ENCODE measurements around the gene HNRNPK. TPM values are rescaled to one million over a fixed set of nuclear protein-coding genes. Genes with fewer than 3 reads are reported as not detected.

HNRNPK gene
- total and polyA plus RNA-seq, 4 donors: 137 to 403 (median 231) TPM

GRCh38 chr9:84003246-84003645 is 23.2 kb upstream of the HNRNPK start:
- H3K36me3 ChIP-seq (ENCODE audit: control insufficient read depth in 4 of 4, insufficient read depth in 3 of 4, low read depth in 1 of 4, low read length in 3 of 4): no peaks in the 10 kb centered on the region
- no peaks in the 10 kb centered on the region for H3K27me3 ChIP-seq (ENCODE audit: control insufficient read depth in 4 of 4, insufficient read depth in 4 of 4, low read length in 3 of 4)
- H3K9me3 ChIP-seq (ENCODE audit: control insufficient read depth in 4 of 4, low read length in 3 of 4): no peaks in the 10 kb centered on the region
- H3K4me1 ChIP-seq (ENCODE audit: control insufficient read depth in 4 of 4, insufficient read depth in 4 of 4, low read length in 3 of 4): peaks cover 0 to 5% (median 2%) of the 10 kb centered on the region in 4 donors
- no peak overlapping the region for H3K4me3 ChIP-seq (ENCODE audit: low read depth in 1 of 3, low read length in 3 of 3)
- 95% methylated on average over 3 of the region's 3 CpGs for WGBS
- TF ChIP-seq HNF4G (IDR thresholded peaks at IDR 0.05): no peak
- TF ChIP-seq SP1 (IDR thresholded peaks at IDR 0.05): no peak
- TF ChIP-seq FOXA1 (IDR thresholded peaks at IDR 0.05): no peak
- TF ChIP-seq CTCF (IDR thresholded peaks at IDR 0.05; ENCODE audit: low read depth, low read length, missing input control): no peak
- no peak for TF ChIP-seq TAF1 (conservative IDR thresholded peaks at IDR 0.05)
- no peak for TF ChIP-seq HNF4A (conservative IDR thresholded peaks at IDR 0.05)
- TF ChIP-seq, protein P1, sequence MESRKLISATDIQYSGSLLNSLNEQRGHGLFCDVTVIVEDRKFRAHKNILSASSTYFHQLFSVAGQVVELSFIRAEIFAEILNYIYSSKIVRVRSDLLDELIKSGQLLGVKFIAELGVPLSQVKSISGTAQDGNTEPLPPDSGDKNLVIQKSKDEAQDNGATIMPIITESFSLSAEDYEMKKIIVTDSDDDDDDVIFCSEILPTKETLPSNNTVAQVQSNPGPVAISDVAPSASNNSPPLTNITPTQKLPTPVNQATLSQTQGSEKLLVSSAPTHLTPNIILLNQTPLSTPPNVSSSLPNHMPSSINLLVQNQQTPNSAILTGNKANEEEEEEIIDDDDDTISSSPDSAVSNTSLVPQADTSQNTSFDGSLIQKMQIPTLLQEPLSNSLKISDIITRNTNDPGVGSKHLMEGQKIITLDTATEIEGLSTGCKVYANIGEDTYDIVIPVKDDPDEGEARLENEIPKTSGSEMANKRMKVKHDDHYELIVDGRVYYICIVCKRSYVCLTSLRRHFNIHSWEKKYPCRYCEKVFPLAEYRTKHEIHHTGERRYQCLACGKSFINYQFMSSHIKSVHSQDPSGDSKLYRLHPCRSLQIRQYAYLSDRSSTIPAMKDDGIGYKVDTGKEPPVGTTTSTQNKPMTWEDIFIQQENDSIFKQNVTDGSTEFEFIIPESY (IDR thresholded peaks at IDR 0.05): no peak
- no peak for TF ChIP-seq NR2F2 (IDR thresholded peaks at IDR 0.05)
- no peak for TF ChIP-seq ATF3 (IDR thresholded peaks at IDR 0.05)
- no peak for TF ChIP-seq MAX (IDR thresholded peaks at IDR 0.05)
- no peak for TF ChIP-seq FOXA2 (IDR thresholded peaks at IDR 0.05)
- TF ChIP-seq, protein P2, sequence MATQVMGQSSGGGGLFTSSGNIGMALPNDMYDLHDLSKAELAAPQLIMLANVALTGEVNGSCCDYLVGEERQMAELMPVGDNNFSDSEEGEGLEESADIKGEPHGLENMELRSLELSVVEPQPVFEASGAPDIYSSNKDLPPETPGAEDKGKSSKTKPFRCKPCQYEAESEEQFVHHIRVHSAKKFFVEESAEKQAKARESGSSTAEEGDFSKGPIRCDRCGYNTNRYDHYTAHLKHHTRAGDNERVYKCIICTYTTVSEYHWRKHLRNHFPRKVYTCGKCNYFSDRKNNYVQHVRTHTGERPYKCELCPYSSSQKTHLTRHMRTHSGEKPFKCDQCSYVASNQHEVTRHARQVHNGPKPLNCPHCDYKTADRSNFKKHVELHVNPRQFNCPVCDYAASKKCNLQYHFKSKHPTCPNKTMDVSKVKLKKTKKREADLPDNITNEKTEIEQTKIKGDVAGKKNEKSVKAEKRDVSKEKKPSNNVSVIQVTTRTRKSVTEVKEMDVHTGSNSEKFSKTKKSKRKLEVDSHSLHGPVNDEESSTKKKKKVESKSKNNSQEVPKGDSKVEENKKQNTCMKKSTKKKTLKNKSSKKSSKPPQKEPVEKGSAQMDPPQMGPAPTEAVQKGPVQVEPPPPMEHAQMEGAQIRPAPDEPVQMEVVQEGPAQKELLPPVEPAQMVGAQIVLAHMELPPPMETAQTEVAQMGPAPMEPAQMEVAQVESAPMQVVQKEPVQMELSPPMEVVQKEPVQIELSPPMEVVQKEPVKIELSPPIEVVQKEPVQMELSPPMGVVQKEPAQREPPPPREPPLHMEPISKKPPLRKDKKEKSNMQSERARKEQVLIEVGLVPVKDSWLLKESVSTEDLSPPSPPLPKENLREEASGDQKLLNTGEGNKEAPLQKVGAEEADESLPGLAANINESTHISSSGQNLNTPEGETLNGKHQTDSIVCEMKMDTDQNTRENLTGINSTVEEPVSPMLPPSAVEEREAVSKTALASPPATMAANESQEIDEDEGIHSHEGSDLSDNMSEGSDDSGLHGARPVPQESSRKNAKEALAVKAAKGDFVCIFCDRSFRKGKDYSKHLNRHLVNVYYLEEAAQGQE (IDR thresholded peaks at IDR 0.05): no peak
- TF ChIP-seq YY1 (IDR thresholded peaks at IDR 0.05): no peak
- no peak for TF ChIP-seq RXRA (IDR thresholded peaks at IDR 0.05)
- DNase-seq (ENCODE audit: low spot score): no peak
- H3K27ac ChIP-seq (ENCODE audit: low read depth in 1 of 2, low read length in 2 of 2): no peak overlapping the region
- no peak overlapping the region for H3K9ac ChIP-seq (ENCODE audit: low read depth in 1 of 2, low read length in 2 of 2)

DNA sequence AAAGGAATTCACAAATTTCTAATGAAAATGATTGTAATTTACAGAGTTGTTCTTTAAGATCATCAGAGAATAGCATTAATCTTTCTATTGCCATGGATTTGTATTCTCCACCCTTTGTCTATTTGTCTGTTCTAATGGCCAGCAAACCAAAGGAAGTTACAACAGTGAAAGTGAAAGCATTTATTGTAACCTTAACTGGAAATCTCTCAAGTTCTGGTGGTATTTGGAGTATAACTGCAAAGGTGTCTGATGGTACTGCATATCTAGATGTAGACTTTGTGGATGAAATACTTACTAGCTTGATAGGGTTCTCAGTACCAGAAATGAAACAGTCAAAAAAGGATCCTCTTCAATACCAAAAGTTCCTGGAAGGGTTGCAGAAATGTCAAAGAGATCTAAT is 22.3 kb upstream of the HNRNPK start:
- no peaks in the 10 kb centered on the region for H3K36me3 ChIP-seq (ENCODE audit: control insufficient read depth in 4 of 4, insufficient read depth in 3 of 4, low read depth in 1 of 4, low read length in 3 of 4)
- DNase-seq (ENCODE audit: low spot score): no peak
- H3K27me3 ChIP-seq (ENCODE audit: control insufficient read depth in 4 of 4, insufficient read depth in 4 of 4, low read length in 3 of 4): no peaks in the 10 kb centered on the region
- H3K4me3 ChIP-seq (ENCODE audit: low read depth in 1 of 3, low read length in 3 of 3): peak overlapping the region in 1 of 3 donors; percentile 17
- TF ChIP-seq CTCF (IDR thresholded peaks at IDR 0.05; ENCODE audit: low read depth, low read length, missing input control) (no peak), HNF4G (IDR thresholded peaks at IDR 0.05) (no peak), RAD21 (IDR thresholded peaks at IDR 0.05) (peak in 1 of 2 donors; percentile 35), RXRA (IDR thresholded peaks at IDR 0.05) (no peak)
- no peak overlapping the region for H3K9ac ChIP-seq (ENCODE audit: low read depth in 1 of 2, low read length in 2 of 2)
- H3K4me1 ChIP-seq (ENCODE audit: control insufficient read depth in 4 of 4, insufficient read depth in 4 of 4, low read length in 3 of 4): peaks cover 0 to 5% (median 2%) of the 10 kb centered on the region in 4 donors
- H3K27ac ChIP-seq (ENCODE audit: low read depth in 1 of 2, low read length in 2 of 2): peak overlapping the region in 1 of 2 donors; percentile 19
- no peaks in the 10 kb centered on the region for H3K9me3 ChIP-seq (ENCODE audit: control insufficient read depth in 4 of 4, low read length in 3 of 4)

Data from liver (tissue), 9 donors.